Measurements from ENCODE around the gene ARID1B. TPM values are rescaled to one million over a fixed set of nuclear protein-coding genes. Genes with fewer than 3 reads are reported as not detected.

ARID1B gene
- total and polyA plus RNA-seq, 2 of the 13 experiments (the other 11 are each of a cell fraction or from before 2014, with no cell fraction given), result 20.1 to 32.6 TPM

DNA sequence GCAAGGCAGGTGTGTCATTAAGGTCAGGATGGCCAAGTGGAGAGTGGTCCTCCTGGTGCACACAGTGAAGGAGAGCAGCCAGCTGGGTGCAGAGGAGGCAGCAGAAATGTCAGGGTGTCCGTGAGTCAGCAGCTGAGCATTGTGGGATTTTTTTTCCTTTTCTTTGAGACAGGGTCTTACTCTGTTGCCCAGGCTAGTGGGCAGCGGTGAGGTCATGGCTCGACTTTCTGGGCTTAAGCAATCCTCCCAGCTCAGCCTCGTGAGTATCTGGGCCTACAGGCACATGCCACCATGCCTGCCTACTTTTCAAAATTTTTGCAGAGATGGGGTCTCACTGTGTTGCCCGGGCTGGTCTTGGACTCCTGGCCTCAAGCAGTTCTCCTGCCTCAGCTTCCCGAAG, 16.0 kb downstream of the ARID1B start:
- TF ChIP-seq, protein P1, sequence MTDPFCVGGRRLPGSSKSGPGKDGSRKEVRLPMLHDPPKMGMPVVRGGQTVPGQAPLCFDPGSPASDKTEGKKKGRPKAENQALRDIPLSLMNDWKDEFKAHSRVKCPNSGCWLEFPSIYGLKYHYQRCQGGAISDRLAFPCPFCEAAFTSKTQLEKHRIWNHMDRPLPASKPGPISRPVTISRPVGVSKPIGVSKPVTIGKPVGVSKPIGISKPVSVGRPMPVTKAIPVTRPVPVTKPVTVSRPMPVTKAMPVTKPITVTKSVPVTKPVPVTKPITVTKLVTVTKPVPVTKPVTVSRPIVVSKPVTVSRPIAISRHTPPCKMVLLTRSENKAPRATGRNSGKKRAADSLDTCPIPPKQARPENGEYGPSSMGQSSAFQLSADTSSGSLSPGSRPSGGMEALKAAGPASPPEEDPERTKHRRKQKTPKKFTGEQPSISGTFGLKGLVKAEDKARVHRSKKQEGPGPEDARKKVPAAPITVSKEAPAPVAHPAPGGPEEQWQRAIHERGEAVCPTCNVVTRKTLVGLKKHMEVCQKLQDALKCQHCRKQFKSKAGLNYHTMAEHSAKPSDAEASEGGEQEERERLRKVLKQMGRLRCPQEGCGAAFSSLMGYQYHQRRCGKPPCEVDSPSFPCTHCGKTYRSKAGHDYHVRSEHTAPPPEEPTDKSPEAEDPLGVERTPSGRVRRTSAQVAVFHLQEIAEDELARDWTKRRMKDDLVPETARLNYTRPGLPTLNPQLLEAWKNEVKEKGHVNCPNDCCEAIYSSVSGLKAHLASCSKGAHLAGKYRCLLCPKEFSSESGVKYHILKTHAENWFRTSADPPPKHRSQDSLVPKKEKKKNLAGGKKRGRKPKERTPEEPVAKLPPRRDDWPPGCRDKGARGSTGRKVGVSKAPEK (CRISPR knock-in tag; IDR thresholded peaks at IDR 0.05; ENCODE audit: borderline replicate concordance), result no peak
- TF ChIP-seq NFE2 (CRISPR knock-in tag; IDR thresholded peaks at IDR 0.05), result no peak
- no peak for TF ChIP-seq FOXO1 (CRISPR knock-in tag; IDR thresholded peaks at IDR 0.05)
- 0 out of 2 replicates have a peak, but pooled peaks have one; percentile 39 for TF ChIP-seq ZNF143 (CRISPR knock-in tag; IDR thresholded peaks at IDR 0.05)
- TF ChIP-seq HNRNPL (IDR thresholded peaks at IDR 0.05; ENCODE audit: low read depth, low read length), result no peak
- TF ChIP-seq, protein P2, sequence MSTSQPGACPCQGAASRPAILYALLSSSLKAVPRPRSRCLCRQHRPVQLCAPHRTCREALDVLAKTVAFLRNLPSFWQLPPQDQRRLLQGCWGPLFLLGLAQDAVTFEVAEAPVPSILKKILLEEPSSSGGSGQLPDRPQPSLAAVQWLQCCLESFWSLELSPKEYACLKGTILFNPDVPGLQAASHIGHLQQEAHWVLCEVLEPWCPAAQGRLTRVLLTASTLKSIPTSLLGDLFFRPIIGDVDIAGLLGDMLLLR (CRISPR knock-in tag; IDR thresholded peaks at IDR 0.05), result no peak
- TF ChIP-seq ZNF121 (CRISPR knock-in tag; IDR thresholded peaks at IDR 0.05), result peak; percentile 32; the same call in 1 of the 2 replicates
- TF ChIP-seq HHEX (CRISPR knock-in tag; IDR thresholded peaks at IDR 0.05), result no peak
- intact Hi-C loops (cut with micrococcal nuclease; ENCODE audit: unreplicated experiment), result no loop called here
- no peak for ATAC-seq
- FAIRE-seq, result no peak
- DNase-seq (ENCODE audit: low spot score), result no peak
- H3K27me3 ChIP-seq (ENCODE audit: control insufficient read depth in 1 of 2, insufficient read depth in 2 of 2, low read length in 2 of 2), result no peaks in the 10 kb centered on the region
- H3K4me2 ChIP-seq (ENCODE audit: low read depth, low read length), result no peak overlapping the region
- in situ Hi-C loops (cut with HindIII; ENCODE audit: extremely low pct_ligation_motif_present, low pct_unique_long_range_greater_than_20kb), result no loop called here
- H3K4me3 ChIP-seq (replicated peaks in 1 of 3; ENCODE audit: insufficient read depth in 1 of 3, low read depth in 2 of 3, low read length in 3 of 3), result no peak overlapping the region
- peaks cover 38% of the 10 kb centered on the region for H3K4me1 ChIP-seq (ENCODE audit: insufficient read depth, low read length)
- no peaks in the 10 kb centered on the region for H3K9me3 ChIP-seq (ENCODE audit: low read length)
- H3K36me3 ChIP-seq (replicated peaks in 1 of 2; ENCODE audit: control insufficient read depth in 1 of 2, insufficient read depth in 2 of 2, low read length in 2 of 2), result peaks cover under 1 to 3% of the 10 kb centered on the region in 2 experiments; a peak in 1 of 5 replicates
- no peak overlapping the region for H2AFZ ChIP-seq (ENCODE audit: low read length)
- peaks cover 45% of the 10 kb centered on the region for H4K20me1 ChIP-seq (ENCODE audit: insufficient read depth, low read length)
- H3K79me2 ChIP-seq (ENCODE audit: insufficient read depth, low read length), result peaks cover 100% of the 10 kb centered on the region
- ChIA-PET CTCF (ENCODE audit: low intra/inter-chr PET ratio, low total read pairs) (no interaction called here), POLR2A (no interaction called here)
- H3K9ac ChIP-seq (ENCODE audit: insufficient read depth, low read depth, low read length), result no peak overlapping the region
- no peak overlapping the region for H3K27ac ChIP-seq (ENCODE audit: extremely low read length, insufficient read depth, low read length)
- BruUV-seq (replicated peaks), result no TSS peak
- WGBS (ENCODE audit: low lambda C conversion rate), result 96% methylated on average over 6 of the region's 6 CpGs
